WTC11 (cell line): ENCODE measurements around the gene NFRKB. TPM values are rescaled to one million over a fixed set of nuclear protein-coding genes. Genes with fewer than 3 reads are reported as not detected.

Experiments
- ATAC-seq: fragments of 200-7000 bp; cut with Tn5 transposase; 2 replicates; pipeline ENCODE4 v1.10.0; 2021; ENCODE audit warnings: mild to moderate bottlenecking, moderate library complexity
- CTCF ChIA-PET: fragments of 300-600 bp; sonication (Branson Sonifier 250); formaldehyde crosslinking; loops from one replicate; lab custom pipeline; 2021; ENCODE audit warnings: antibody characterized with exemption; lab: Charles Lee
- POLR2A ChIA-PET: fragments of 350-600 bp; sonication (Branson Sonifier 250); formaldehyde crosslinking; loops from one replicate; lab custom pipeline; 2021; ENCODE audit warnings: antibody characterized with exemption; lab: Charles Lee
- DNase-seq: peaks from one replicate; pipeline ENCODE4 v3.0.0; 2021; ENCODE audit warnings: low spot score
- H3K27ac Mint-ChIP-seq: 2 replicates; pipeline ENCODE4 v1.8.0; 2021; ENCODE audit warnings: mixed read lengths
- H3K27me3 Mint-ChIP-seq: 2 replicates; pipeline ENCODE4 v1.8.0; 2021; ENCODE audit warnings: low read depth, mild to moderate bottlenecking, moderate library complexity, mixed read lengths
- H3K36me3 Mint-ChIP-seq: 2 replicates; pipeline ENCODE4 v1.8.0; 2021; ENCODE audit warnings: mixed read lengths
- H3K4me1 Mint-ChIP-seq: 2 replicates; pipeline ENCODE4 v1.8.0; 2022; ENCODE audit warnings: mixed read lengths
- H3K4me3 Mint-ChIP-seq: 2 replicates; pipeline ENCODE4 v1.8.0; 2021; ENCODE audit warnings: mild to moderate bottlenecking, moderate library complexity, mixed read lengths
- H3K9me3 Mint-ChIP-seq: 2 replicates; pipeline ENCODE4 v1.8.0; 2021; ENCODE audit warnings: mixed read lengths
- CREB1 ChIP-seq: sonication (generic); formaldehyde crosslinking; IDR thresholded peaks from 2 replicates; pipeline ENCODE4 v1.8.0; 2023; ENCODE audit warnings: mild to moderate bottlenecking, missing genetic modification reagents
- EMX1 ChIP-seq: fragments of 250-450 bp; sonication (Bioruptor Pico); IDR thresholded peaks from 2 replicates; pipeline ENCODE4 v1.8.0; 2021; ENCODE audit warnings: mild to moderate bottlenecking
- ESRRA ChIP-seq: sonication (generic); formaldehyde crosslinking; IDR thresholded peaks from 2 replicates; pipeline ENCODE4 v1.8.1; 2022; ENCODE audit warnings: mild to moderate bottlenecking, missing genetic modification reagents, borderline replicate concordance
- HMGA2 ChIP-seq: fragments of 250-450 bp; sonication (Bioruptor Pico); IDR thresholded peaks from 2 replicates; pipeline ENCODE4 v1.4.0; 2021; ENCODE audit warnings: mild to moderate bottlenecking, moderate library complexity
- MXD4 ChIP-seq: fragments of 250-450 bp; sonication (Bioruptor Pico); IDR thresholded peaks from 2 replicates; pipeline ENCODE4 v1.8.0; 2021; ENCODE audit warnings: mild to moderate bottlenecking, moderate library complexity, borderline replicate concordance
- MYBL2 ChIP-seq: sonication (generic); formaldehyde crosslinking; IDR thresholded peaks from 2 replicates; pipeline ENCODE4 v1.8.1; 2023; ENCODE audit warnings: mild to moderate bottlenecking, moderate library complexity, missing genetic modification reagents
- NFATC4 ChIP-seq: fragments of 250-450 bp; sonication (Bioruptor Pico); IDR thresholded peaks from 2 replicates; pipeline ENCODE4 v1.9.0; 2021; ENCODE audit warnings: mild to moderate bottlenecking
- NFE2L1 ChIP-seq: sonication (generic); formaldehyde crosslinking; IDR thresholded peaks from 2 replicates; pipeline ENCODE4 v1.8.1; 2023; ENCODE audit warnings: missing genetic modification reagents
- NR1H2 ChIP-seq: sonication (generic); formaldehyde crosslinking; IDR thresholded peaks from 2 replicates; pipeline ENCODE4 v1.9.0; 2021; ENCODE audit warnings: mild to moderate bottlenecking, moderate library complexity, missing genetic modification reagents
- PRRX2 ChIP-seq: fragments of 250-450 bp; sonication (Bioruptor Pico); IDR thresholded peaks from 2 replicates; pipeline ENCODE4 v1.8.0; 2021; ENCODE audit warnings: mild to moderate bottlenecking
- RELA ChIP-seq: sonication (generic); formaldehyde crosslinking; IDR thresholded peaks from 2 replicates; pipeline ENCODE4 v1.8.1; 2022; ENCODE audit warnings: missing genetic modification reagents, mild to moderate bottlenecking, borderline replicate concordance
- SP1 ChIP-seq: sonication (generic); formaldehyde crosslinking; conservative IDR thresholded peaks from 2 replicates; pipeline ENCODE4 v1.8.1; 2022; ENCODE audit warnings: missing genetic modification reagents
- TEAD1 ChIP-seq: sonication (generic); formaldehyde crosslinking; IDR thresholded peaks from 2 replicates; pipeline ENCODE4 v1.8.0; 2022; ENCODE audit warnings: mild to moderate bottlenecking, missing genetic modification reagents
- TEAD4 ChIP-seq: sonication (generic); formaldehyde crosslinking; IDR thresholded peaks from 2 replicates; pipeline ENCODE4 v1.8.0; 2022; ENCODE audit warnings: mild to moderate bottlenecking, missing genetic modification reagents
- TP53 ChIP-seq: sonication (generic); formaldehyde crosslinking; IDR thresholded peaks from 2 replicates; pipeline ENCODE4 v1.8.1; 2023; ENCODE audit warnings: mild to moderate bottlenecking, missing genetic modification reagents
- ZNF263 ChIP-seq: sonication (generic); formaldehyde crosslinking; IDR thresholded peaks from 2 replicates; pipeline ENCODE4 v1.8.1; 2022; ENCODE audit warnings: low read depth, mild to moderate bottlenecking, moderate library complexity, missing genetic modification reagents
- ZNF416 ChIP-seq: fragments of 250-450 bp; sonication (Bioruptor Pico); IDR thresholded peaks from 2 replicates; pipeline ENCODE4 v1.9.0; 2021; ENCODE audit warnings: mild to moderate bottlenecking, inconsistent platforms
- ZNF423 ChIP-seq: fragments of 250-450 bp; sonication (Bioruptor Pico); IDR thresholded peaks from 2 replicates; pipeline ENCODE4 v2.1.2; 2022; ENCODE audit warnings: mild to moderate bottlenecking, moderate library complexity
- ZNF671 ChIP-seq: fragments of 250-450 bp; sonication (Bioruptor Pico); IDR thresholded peaks from 2 replicates; pipeline ENCODE4 v1.8.0; 2021; ENCODE audit warnings: mild to moderate bottlenecking
- total RNA-seq: library from RNA; stranded (reverse); gene quantifications from 3 replicates; pipeline ENCODE4 v1.2.3, GENCODE V29; 2021
- TF ChIP-seq, protein P1 (sequence below): sonication (generic); formaldehyde crosslinking; IDR thresholded peaks from 2 replicates; pipeline ENCODE4 v1.8.1; 2022; ENCODE audit warnings: mild to moderate bottlenecking, missing genetic modification reagents, moderate library complexity, borderline replicate concordance
- TF ChIP-seq, protein P2 (sequence below): fragments of 250-450 bp; sonication (Bioruptor Pico); IDR thresholded peaks from 2 replicates; pipeline ENCODE4 v1.9.0; 2021; ENCODE audit warnings: mild to moderate bottlenecking
- TF ChIP-seq, protein P3 (sequence below): sonication (generic); formaldehyde crosslinking; conservative IDR thresholded peaks from 2 replicates; pipeline ENCODE4 v1.8.1; 2023; ENCODE audit warnings: mild to moderate bottlenecking, low read depth, missing genetic modification reagents, moderate library complexity
- TF ChIP-seq, protein P4 (sequence below): sonication (generic); formaldehyde crosslinking; IDR thresholded peaks from 2 replicates; pipeline ENCODE4 v1.8.1; 2023; ENCODE audit warnings: mild to moderate bottlenecking, missing genetic modification reagents, moderate library complexity
- TF ChIP-seq, protein P5 (sequence below): fragments of 250-450 bp; sonication (Bioruptor Pico); IDR thresholded peaks from 2 replicates; pipeline ENCODE4 v1.9.0; 2021; ENCODE audit warnings: mild to moderate bottlenecking, borderline replicate concordance
- TF ChIP-seq, protein P6 (sequence below): sonication (generic); formaldehyde crosslinking; IDR thresholded peaks from 2 replicates; pipeline ENCODE4 v1.8.1; 2022; ENCODE audit warnings: low read depth, missing genetic modification reagents, borderline replicate concordance

NFRKB gene
- total RNA-seq, 1 experiment from 2014 or later: 30.7 TPM

DNA sequence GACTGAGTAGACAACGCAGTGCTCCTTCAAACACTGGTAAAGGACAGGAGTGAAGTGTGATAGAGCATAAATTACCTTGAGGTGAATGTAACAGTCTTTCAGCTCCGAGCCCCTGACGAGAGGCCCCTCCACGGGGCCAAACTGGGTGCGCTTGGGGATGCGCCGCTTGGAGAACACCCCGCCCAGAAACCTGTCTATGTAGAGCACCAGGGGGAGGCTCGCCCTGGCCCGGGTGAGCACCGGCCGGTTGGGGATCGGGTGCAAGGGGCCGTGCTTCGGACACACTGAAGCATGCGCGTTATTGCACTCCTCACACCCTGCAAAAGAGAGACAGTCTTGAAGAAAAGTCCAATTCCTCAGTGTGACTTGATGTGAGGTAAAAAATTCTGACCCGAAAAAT is 49.3 kb upstream of the NFRKB start:
- POLR2A ChIA-PET: no interaction called here
- no peaks in the 10 kb centered on the region for H3K27me3 Mint-ChIP-seq

DNA sequence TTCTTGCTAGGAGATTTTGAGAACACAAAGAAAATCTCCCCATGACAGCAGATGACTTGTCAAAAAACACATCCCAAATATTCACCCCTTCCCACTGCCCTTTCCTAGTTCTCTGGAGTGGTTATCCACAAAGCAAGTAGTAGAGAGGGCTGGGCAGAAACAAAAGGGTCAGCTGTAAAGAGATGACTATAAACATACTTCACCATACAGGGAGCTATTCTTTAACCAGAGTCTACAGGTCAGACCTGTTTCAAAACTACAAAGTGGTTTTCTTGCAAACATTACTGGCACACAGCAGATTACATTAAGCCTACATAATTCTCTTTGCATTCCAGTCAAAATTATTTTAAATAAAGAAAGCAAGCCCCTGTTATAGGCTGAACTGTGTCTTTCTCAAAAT is 47.7 kb upstream of the NFRKB start:
- Mint-ChIP-seq H3K4me1 (peaks cover 45% of the 10 kb centered on the region), H3K9me3 (no peaks in the 10 kb centered on the region), H3K36me3 (peaks cover 33% of the 10 kb centered on the region), H3K27me3 (no peaks in the 10 kb centered on the region), H3K27ac (0 out of 2 replicates have a peak overlapping the region, but pooled peaks have one; percentile 25), H3K4me3 (no peak overlapping the region)
- DNase-seq (no peak), ATAC-seq (no peak)
- CTCF ChIA-PET: interaction anchor here (0.7 to 1.0 kb wide), 2 partner anchors 49 to 204 kb away, joined by 3 read pairs; no protein-coding TSS in a partner anchor
- POLR2A ChIA-PET: no interaction called here
- TF ChIP-seq CREB1 (no peak), NR1H2 (CRISPR knock-in tag) (no peak), ZNF416 (CRISPR knock-in tag) (no peak), SP1 (CRISPR knock-in tag) (no peak), TEAD1 (CRISPR knock-in tag) (no peak), MYBL2 (CRISPR knock-in tag) (no peak), ESRRA (no peak), TEAD4 (CRISPR knock-in tag) (no peak), NFE2L1 (no peak), EMX1 (CRISPR knock-in tag) (no peak), TP53 (CRISPR knock-in tag) (no peak), NFATC4 (CRISPR knock-in tag) (no peak)
- TF ChIP-seq, protein P1, sequence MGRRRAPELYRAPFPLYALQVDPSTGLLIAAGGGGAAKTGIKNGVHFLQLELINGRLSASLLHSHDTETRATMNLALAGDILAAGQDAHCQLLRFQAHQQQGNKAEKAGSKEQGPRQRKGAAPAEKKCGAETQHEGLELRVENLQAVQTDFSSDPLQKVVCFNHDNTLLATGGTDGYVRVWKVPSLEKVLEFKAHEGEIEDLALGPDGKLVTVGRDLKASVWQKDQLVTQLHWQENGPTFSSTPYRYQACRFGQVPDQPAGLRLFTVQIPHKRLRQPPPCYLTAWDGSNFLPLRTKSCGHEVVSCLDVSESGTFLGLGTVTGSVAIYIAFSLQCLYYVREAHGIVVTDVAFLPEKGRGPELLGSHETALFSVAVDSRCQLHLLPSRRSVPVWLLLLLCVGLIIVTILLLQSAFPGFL: no peak
- TF ChIP-seq, protein P2, sequence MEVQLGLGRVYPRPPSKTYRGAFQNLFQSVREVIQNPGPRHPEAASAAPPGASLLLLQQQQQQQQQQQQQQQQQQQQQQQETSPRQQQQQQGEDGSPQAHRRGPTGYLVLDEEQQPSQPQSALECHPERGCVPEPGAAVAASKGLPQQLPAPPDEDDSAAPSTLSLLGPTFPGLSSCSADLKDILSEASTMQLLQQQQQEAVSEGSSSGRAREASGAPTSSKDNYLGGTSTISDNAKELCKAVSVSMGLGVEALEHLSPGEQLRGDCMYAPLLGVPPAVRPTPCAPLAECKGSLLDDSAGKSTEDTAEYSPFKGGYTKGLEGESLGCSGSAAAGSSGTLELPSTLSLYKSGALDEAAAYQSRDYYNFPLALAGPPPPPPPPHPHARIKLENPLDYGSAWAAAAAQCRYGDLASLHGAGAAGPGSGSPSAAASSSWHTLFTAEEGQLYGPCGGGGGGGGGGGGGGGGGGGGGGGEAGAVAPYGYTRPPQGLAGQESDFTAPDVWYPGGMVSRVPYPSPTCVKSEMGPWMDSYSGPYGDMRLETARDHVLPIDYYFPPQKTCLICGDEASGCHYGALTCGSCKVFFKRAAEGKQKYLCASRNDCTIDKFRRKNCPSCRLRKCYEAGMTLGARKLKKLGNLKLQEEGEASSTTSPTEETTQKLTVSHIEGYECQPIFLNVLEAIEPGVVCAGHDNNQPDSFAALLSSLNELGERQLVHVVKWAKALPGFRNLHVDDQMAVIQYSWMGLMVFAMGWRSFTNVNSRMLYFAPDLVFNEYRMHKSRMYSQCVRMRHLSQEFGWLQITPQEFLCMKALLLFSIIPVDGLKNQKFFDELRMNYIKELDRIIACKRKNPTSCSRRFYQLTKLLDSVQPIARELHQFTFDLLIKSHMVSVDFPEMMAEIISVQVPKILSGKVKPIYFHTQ (CRISPR knock-in tag): no peak
- TF ChIP-seq, protein P3, sequence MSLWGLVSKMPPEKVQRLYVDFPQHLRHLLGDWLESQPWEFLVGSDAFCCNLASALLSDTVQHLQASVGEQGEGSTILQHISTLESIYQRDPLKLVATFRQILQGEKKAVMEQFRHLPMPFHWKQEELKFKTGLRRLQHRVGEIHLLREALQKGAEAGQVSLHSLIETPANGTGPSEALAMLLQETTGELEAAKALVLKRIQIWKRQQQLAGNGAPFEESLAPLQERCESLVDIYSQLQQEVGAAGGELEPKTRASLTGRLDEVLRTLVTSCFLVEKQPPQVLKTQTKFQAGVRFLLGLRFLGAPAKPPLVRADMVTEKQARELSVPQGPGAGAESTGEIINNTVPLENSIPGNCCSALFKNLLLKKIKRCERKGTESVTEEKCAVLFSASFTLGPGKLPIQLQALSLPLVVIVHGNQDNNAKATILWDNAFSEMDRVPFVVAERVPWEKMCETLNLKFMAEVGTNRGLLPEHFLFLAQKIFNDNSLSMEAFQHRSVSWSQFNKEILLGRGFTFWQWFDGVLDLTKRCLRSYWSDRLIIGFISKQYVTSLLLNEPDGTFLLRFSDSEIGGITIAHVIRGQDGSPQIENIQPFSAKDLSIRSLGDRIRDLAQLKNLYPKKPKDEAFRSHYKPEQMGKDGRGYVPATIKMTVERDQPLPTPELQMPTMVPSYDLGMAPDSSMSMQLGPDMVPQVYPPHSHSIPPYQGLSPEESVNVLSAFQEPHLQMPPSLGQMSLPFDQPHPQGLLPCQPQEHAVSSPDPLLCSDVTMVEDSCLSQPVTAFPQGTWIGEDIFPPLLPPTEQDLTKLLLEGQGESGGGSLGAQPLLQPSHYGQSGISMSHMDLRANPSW: no peak
- TF ChIP-seq, protein P4, sequence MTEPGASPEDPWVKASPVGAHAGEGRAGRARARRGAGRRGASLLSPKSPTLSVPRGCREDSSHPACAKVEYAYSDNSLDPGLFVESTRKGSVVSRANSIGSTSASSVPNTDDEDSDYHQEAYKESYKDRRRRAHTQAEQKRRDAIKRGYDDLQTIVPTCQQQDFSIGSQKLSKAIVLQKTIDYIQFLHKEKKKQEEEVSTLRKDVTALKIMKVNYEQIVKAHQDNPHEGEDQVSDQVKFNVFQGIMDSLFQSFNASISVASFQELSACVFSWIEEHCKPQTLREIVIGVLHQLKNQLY (CRISPR knock-in tag): no peak
- TF ChIP-seq, protein P5, sequence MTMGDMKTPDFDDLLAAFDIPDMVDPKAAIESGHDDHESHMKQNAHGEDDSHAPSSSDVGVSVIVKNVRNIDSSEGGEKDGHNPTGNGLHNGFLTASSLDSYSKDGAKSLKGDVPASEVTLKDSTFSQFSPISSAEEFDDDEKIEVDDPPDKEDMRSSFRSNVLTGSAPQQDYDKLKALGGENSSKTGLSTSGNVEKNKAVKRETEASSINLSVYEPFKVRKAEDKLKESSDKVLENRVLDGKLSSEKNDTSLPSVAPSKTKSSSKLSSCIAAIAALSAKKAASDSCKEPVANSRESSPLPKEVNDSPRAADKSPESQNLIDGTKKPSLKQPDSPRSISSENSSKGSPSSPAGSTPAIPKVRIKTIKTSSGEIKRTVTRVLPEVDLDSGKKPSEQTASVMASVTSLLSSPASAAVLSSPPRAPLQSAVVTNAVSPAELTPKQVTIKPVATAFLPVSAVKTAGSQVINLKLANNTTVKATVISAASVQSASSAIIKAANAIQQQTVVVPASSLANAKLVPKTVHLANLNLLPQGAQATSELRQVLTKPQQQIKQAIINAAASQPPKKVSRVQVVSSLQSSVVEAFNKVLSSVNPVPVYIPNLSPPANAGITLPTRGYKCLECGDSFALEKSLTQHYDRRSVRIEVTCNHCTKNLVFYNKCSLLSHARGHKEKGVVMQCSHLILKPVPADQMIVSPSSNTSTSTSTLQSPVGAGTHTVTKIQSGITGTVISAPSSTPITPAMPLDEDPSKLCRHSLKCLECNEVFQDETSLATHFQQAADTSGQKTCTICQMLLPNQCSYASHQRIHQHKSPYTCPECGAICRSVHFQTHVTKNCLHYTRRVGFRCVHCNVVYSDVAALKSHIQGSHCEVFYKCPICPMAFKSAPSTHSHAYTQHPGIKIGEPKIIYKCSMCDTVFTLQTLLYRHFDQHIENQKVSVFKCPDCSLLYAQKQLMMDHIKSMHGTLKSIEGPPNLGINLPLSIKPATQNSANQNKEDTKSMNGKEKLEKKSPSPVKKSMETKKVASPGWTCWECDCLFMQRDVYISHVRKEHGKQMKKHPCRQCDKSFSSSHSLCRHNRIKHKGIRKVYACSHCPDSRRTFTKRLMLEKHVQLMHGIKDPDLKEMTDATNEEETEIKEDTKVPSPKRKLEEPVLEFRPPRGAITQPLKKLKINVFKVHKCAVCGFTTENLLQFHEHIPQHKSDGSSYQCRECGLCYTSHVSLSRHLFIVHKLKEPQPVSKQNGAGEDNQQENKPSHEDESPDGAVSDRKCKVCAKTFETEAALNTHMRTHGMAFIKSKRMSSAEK (CRISPR knock-in tag): no peak
- TF ChIP-seq, protein P6, sequence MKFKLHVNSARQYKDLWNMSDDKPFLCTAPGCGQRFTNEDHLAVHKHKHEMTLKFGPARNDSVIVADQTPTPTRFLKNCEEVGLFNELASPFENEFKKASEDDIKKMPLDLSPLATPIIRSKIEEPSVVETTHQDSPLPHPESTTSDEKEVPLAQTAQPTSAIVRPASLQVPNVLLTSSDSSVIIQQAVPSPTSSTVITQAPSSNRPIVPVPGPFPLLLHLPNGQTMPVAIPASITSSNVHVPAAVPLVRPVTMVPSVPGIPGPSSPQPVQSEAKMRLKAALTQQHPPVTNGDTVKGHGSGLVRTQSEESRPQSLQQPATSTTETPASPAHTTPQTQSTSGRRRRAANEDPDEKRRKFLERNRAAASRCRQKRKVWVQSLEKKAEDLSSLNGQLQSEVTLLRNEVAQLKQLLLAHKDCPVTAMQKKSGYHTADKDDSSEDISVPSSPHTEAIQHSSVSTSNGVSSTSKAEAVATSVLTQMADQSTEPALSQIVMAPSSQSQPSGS (CRISPR knock-in tag): no peak

More for the DNA sequence above, 49.3 kb upstream of the NFRKB start:
- Mint-ChIP-seq H3K9me3 (no peaks in the 10 kb centered on the region), H3K4me3 (no peak overlapping the region)
- CTCF ChIA-PET: no interaction called here
- no peak for ATAC-seq
- TF ChIP-seq TEAD4 (CRISPR knock-in tag) (no peak), CREB1 (no peak), ZNF671 (CRISPR knock-in tag) (no peak), ZNF423 (CRISPR knock-in tag) (no peak), MXD4 (CRISPR knock-in tag) (no peak), HMGA2 (no peak), ZNF263 (CRISPR knock-in tag) (no peak), RELA (CRISPR knock-in tag) (no peak), PRRX2 (CRISPR knock-in tag) (no peak)
- TF ChIP-seq, protein P4 (CRISPR knock-in tag): no peak
- TF ChIP-seq, all 79 proteins: peak for 0
- Mint-ChIP-seq H3K27ac (peak overlapping the region; percentile 82; the same call in 1 of the 2 replicates), H3K36me3 (peaks cover 30% of the 10 kb centered on the region), H3K4me1 (peaks cover 35% of the 10 kb centered on the region)
- DNase-seq: no peak
